IPS DF 6.9 (cell line): ENCODE data around the gene PRSS1.
"Not testable (repeated sequence)": the region's sequence is repeated elsewhere in the genome, so short reads cannot be mapped to it uniquely, and the experiment has no call there.

Experiments
- DNase-seq: peaks from one replicate; pipeline ENCODE4 v3.0.0-alpha.2; 2013; ENCODE audit warnings: low read depth, low spot score
- H3K27ac ChIP-seq: one replicate; pipeline ENCODE4 v1.5.1; 2013; ENCODE audit warnings: low read length, control low read depth
- H3K27me3 ChIP-seq: 2 replicates; pipeline ENCODE4 v1.6.1; 2013; ENCODE audit warnings: mild to moderate bottlenecking, low read length; ENCODE audit not compliant: control insufficient read depth, insufficient read depth
- H3K36me3 ChIP-seq: 2 replicates; pipeline ENCODE4 v1.6.1; 2013; ENCODE audit warnings: low read length; ENCODE audit not compliant: control insufficient read depth, insufficient read depth
- H3K4me1 ChIP-seq: 2 replicates; pipeline ENCODE4 v1.6.1; 2013; ENCODE audit warnings: low read length; ENCODE audit not compliant: control insufficient read depth, insufficient read depth
- H3K4me3 ChIP-seq: 2 replicates; pipeline ENCODE4 v1.5.1; 2013; ENCODE audit warnings: mild to moderate bottlenecking, low read length
- H3K9me3 ChIP-seq: 2 replicates; pipeline ENCODE4 v1.6.1; 2013; ENCODE audit warnings: low read length, inconsistent platforms; ENCODE audit not compliant: control insufficient read depth, insufficient read depth
- WGBS: extraction: QIAGEN DNeasy Blood & Tissue Kit; methylation state at CpG from one replicate; pipeline ENCODE4 v1.1.7; 2013; ENCODE audit warnings: mixed read lengths, missing lambda C conversion rate; ENCODE audit not compliant: insufficient read length, insufficient coverage; 5-methylcytosine and 5-hydroxymethylcytosine counted together

The PRSS1 gene

DNA sequence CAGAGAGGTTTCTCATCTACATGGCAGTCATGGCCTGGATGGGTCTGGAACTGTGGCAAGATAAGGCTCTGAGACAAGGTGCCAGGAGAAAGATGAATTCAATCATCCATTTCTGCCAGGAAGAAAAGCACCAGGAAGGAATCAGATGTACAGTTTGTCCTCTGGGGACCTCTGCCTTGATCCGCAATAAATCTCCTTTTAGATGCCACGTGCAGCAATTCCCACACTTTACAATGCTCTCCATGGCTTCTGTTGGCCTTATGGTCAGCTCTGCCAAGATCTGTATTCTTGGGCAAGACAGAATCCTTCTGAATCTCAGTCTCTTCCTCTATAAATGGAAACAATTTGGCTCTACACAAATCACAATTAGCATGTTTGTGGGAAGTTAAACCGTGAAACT, 9.0 kb downstream of the PRSS1 start:
- not testable (repeated sequence) for H3K4me1 ChIP-seq
- WGBS: no CpG with 5 or more reads among the region's 3 CpGs

GRCh38 chr7:142759433-142759832, 10.2 kb downstream of the PRSS1 start:
- no CpG with 5 or more reads among the region's 1 CpG for WGBS
- no peaks in the 10 kb centered on the region for H3K27me3 ChIP-seq
- H3K4me1 ChIP-seq: no peaks in the 10 kb centered on the region
- no peak overlapping the region for H3K4me3 ChIP-seq
- no peaks in the 10 kb centered on the region for H3K9me3 ChIP-seq
- H3K36me3 ChIP-seq: no peaks in the 10 kb centered on the region
- DNase-seq: no peak
- no peak overlapping the region for H3K27ac ChIP-seq

More for the DNA sequence above, 9.0 kb downstream of the PRSS1 start:
- H3K27me3 ChIP-seq, H3K4me3 ChIP-seq, DNase-seq, H3K36me3 ChIP-seq, H3K9me3 ChIP-seq, H3K27ac ChIP-seq: not testable (repeated sequence)

DNA sequence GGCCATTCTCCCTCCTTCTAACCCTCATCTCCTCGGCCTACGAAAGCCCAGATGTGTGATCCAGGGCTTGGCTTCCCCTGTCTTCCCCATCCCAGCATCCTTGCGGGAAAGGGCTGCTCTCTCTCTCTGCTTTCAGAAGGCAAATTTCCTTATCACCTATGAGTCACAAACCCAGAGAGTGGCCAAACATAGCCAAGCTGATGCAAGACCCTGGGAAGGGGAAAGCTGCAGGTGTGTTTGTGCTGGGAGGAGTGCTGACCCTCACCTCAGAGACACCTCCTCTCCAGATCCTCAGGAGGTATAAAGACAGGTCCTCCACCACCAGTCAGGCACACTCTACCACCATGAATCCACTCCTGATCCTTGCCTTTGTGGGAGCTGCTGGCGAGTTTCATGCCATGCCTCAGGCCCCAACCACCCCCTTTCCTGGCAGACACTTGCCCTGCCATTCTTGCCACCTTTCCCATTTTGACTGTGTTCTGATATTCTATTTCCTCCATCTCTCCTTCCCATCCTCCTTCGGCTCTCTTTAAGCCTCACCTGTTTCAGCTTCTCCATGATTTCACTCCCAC, 10.9 kb downstream of the PRSS1 start:
- Histone ChIP-seq H3K4me3 (no peak overlapping the region), H3K36me3 (no peaks in the 10 kb centered on the region), H3K4me1 (no peaks in the 10 kb centered on the region), H3K27ac (no peak overlapping the region), H3K9me3 (no peaks in the 10 kb centered on the region), H3K27me3 (no peaks in the 10 kb centered on the region)
- WGBS: no CpG with 5 or more reads among the region's 5 CpGs
- no peak for DNase-seq

- H3K4me3 ChIP-seq, DNase-seq, H3K9me3 ChIP-seq, H3K27ac ChIP-seq, H3K27me3 ChIP-seq, H3K4me1 ChIP-seq, H3K36me3 ChIP-seq: not testable (repeated sequence)
- no CpG with 5 or more reads among the region's 2 CpGs for WGBS
These were observed 12.3 kb downstream of the PRSS1 start for GRCh38 chr7:142761606-142762005.

GRCh38 chr7:142762104-142762503, 12.8 kb downstream of the PRSS1 start:
- Histone ChIP-seq H3K27ac (no peak overlapping the region), H3K4me3 (no peak overlapping the region), H3K9me3 (no peaks in the 10 kb centered on the region), H3K27me3 (no peaks in the 10 kb centered on the region), H3K36me3 (no peaks in the 10 kb centered on the region), H3K4me1 (no peaks in the 10 kb centered on the region)
- WGBS: no CpG with 5 or more reads among the region's 1 CpG
- no peak for DNase-seq

GRCh38 chr7:142767451-142767850, 18.2 kb downstream of the PRSS1 start:
- WGBS: no CpG with 5 or more reads among the region's 3 CpGs
- Histone ChIP-seq H3K36me3 (no peaks in the 10 kb centered on the region), H3K27ac (no peak overlapping the region), H3K4me3 (no peak overlapping the region), H3K9me3 (no peaks in the 10 kb centered on the region), H3K4me1 (no peaks in the 10 kb centered on the region), H3K27me3 (no peaks in the 10 kb centered on the region)
- no peak for DNase-seq

DNA sequence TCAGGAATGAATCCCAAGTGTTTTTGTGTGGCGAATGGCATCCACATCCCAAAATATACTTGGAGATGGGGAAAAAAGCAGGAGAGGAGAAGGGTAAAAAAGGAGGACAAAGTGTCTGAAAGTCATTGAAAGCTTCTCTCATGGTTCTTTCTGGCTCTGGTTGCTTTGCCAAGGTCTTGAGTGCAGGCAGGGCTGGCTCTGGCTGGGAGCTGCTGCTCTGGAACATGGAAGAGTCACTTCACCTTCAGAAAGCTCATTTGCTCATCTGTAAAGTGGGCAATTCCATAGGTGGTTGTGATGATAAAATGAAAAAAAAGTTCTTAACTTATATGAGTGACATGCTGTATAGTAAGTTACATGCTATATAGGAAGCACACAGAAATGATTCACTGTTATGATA, 18.6 kb downstream of the PRSS1 start:
- Histone ChIP-seq H3K27me3 (no peaks in the 10 kb centered on the region), H3K36me3 (no peaks in the 10 kb centered on the region), H3K27ac (no peak overlapping the region), H3K9me3 (no peaks in the 10 kb centered on the region), H3K4me1 (no peaks in the 10 kb centered on the region), H3K4me3 (no peak overlapping the region)
- no peak for DNase-seq
- no CpG with 5 or more reads among the region's 1 CpG for WGBS

DNA sequence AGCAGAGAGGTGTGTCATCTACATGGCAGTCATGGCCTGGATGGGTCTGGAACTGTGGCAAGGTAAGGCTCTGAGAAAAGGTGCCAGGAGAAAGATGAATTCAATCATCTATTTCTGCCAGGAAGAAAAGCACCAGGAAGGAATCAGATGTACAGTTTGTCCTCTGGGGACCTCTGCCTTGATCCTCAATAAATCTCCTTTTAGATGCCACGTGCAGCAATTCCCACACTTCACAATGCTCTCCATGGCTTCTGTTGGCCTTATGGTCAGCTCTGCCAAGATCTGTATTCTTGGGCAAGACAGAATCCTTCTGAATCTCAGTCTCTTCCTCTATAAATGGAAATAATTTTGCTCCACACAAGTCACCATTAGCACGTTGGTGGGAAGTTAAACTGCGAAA, 19.6 kb downstream of the PRSS1 start:
- not testable (repeated sequence) for H3K9me3 ChIP-seq, H3K4me3 ChIP-seq, H3K27ac ChIP-seq, H3K4me1 ChIP-seq, H3K27me3 ChIP-seq, DNase-seq, H3K36me3 ChIP-seq
- WGBS: no CpG with 5 or more reads among the region's 3 CpGs

DNA sequence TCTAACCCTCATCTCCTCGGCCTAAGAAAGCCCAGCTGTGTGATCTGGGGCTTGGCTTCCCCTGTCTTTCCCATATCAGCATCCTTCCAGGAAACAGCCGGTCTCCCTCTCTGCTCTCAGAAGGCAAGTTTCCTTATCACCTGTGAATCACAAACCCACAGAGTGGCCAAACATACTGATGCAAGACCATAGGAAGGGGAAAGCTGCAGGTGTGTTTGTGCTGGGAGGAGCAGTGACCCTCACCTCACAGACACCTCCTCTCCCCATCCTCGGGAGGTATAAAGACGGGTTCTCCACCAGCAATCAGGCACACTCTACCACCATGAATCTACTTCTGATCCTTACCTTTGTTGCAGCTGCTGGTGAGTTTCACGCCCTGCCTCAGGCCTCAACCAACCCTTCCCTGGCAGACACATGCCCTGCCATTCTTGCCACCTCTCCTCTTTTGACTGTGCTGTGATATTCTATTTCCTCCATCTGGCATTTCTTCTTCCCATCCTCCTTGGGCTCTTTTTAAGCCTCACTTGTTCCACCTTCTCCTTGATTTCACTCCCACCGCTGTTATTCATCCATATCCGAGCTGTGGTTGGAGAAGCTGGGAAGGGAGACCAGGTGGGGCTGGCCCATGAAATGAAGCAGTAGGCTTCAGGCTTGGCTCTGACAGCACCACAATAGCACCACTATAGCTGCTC, 21.5 kb downstream of the PRSS1 start, which contains the start of gene PRSS2:
Gene PRSS2 (plus strand): TSS at position 310 of the 692 bp plus-strand sequence. CDS start 13 bp downstream, at position 323.
- no peaks in the 10 kb centered on the region for H3K4me1 ChIP-seq
- no CpG with 5 or more reads among the region's 7 CpGs for WGBS
- H3K27me3 ChIP-seq: no peaks in the 10 kb centered on the region
- H3K9me3 ChIP-seq: no peaks in the 10 kb centered on the region
- no peaks in the 10 kb centered on the region for H3K36me3 ChIP-seq
- no peak within 1 kb of the TSS for H3K4me3 ChIP-seq
- no peak within 1 kb of the TSS for H3K27ac ChIP-seq
- DNase-seq: no peak

- Histone ChIP-seq H3K4me1 (no peaks in the 10 kb centered on the region), H3K36me3 (no peaks in the 10 kb centered on the region), H3K4me3 (no peak overlapping the region), H3K27me3 (no peaks in the 10 kb centered on the region), H3K27ac (no peak overlapping the region), H3K9me3 (no peaks in the 10 kb centered on the region)
- no CpG with 5 or more reads among the region's 5 CpGs for WGBS
- DNase-seq: no peak
These were observed 22.1 kb downstream of the PRSS1 start for GRCh38 chr7:142771353-142771723.

DNA sequence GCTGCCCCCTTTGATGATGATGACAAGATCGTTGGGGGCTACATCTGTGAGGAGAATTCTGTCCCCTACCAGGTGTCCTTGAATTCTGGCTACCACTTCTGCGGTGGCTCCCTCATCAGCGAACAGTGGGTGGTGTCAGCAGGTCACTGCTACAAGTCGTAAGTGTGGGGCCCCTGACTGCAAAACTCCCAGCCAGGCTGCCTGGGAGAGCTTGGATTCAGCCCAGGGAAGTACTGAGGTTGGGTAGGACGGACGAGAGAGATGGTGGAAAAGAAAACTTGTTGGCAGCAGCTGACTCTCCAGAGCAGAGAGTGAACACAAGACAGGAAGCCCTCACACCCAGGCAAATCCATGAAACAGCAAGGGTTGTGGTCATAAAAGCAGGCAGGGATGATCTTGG, 22.8 kb downstream of the PRSS1 start:
- Histone ChIP-seq H3K27me3 (no peaks in the 10 kb centered on the region), H3K9me3 (no peaks in the 10 kb centered on the region), H3K4me3 (no peak overlapping the region), H3K4me1 (no peaks in the 10 kb centered on the region), H3K36me3 (no peaks in the 10 kb centered on the region), H3K27ac (no peak overlapping the region)
- WGBS: no CpG with 5 or more reads among the region's 6 CpGs
- DNase-seq: no peak
